OCI-LY7 (cell line): Measurements from ENCODE around the gene ABR.

Source experiments
- EZH2phosphoT487 ChIP-seq: fragments of 200-600 bp; sonication (generic); IDR thresholded peaks from 2 replicates; pipeline ENCODE4 v1.6.1; 2018; ENCODE audit warnings: low read depth, borderline replicate concordance, mild to moderate bottlenecking, mixed run types, antibody characterized with exemption, low read length, moderate library complexity, mixed read lengths
- TF ChIP-seq, protein P1 (sequence below): fragments of 200-600 bp; sonication (generic); conservative IDR thresholded peaks from 2 replicates; pipeline ENCODE4 v1.5.1; 2014; ENCODE audit warnings: mild to moderate bottlenecking, antibody characterized with exemption, low read length, moderate library complexity, mixed read lengths

DNA sequence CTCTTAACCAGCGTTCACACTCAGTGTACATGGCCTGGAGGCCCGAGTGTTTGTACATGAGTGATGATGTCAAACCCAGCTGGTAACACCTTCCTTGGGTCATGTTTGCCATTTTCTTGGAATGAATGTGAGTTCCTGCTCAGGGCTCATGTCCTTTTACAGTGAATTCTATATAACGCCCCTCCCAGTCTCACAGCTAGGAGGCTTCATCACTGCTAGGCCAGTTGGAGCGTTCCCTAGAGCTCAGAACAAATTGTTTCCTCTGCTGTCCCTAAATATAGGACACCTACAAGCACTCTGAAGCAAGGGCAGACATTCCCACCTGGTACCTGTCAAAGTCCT, 177.4 kb downstream of the ABR start:
- no peak for TF ChIP-seq EZH2phosphoT487
- TF ChIP-seq, protein P1, sequence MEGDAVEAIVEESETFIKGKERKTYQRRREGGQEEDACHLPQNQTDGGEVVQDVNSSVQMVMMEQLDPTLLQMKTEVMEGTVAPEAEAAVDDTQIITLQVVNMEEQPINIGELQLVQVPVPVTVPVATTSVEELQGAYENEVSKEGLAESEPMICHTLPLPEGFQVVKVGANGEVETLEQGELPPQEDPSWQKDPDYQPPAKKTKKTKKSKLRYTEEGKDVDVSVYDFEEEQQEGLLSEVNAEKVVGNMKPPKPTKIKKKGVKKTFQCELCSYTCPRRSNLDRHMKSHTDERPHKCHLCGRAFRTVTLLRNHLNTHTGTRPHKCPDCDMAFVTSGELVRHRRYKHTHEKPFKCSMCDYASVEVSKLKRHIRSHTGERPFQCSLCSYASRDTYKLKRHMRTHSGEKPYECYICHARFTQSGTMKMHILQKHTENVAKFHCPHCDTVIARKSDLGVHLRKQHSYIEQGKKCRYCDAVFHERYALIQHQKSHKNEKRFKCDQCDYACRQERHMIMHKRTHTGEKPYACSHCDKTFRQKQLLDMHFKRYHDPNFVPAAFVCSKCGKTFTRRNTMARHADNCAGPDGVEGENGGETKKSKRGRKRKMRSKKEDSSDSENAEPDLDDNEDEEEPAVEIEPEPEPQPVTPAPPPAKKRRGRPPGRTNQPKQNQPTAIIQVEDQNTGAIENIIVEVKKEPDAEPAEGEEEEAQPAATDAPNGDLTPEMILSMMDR, result no peak
